IPS-20b (cell line): ENCODE data around the gene PTGER3.

ENCODE experiments used
- H3K27ac ChIP-seq: one replicate; pipeline ENCODE4 v1.5.1; 2013; ENCODE audit warnings: low read length
- H3K27me3 ChIP-seq: 2 replicates; pipeline ENCODE4 v1.6.1; 2013; ENCODE audit warnings: mild to moderate bottlenecking, low read length, inconsistent platforms; ENCODE audit not compliant: insufficient read depth
- H3K36me3 ChIP-seq: 2 replicates; pipeline ENCODE4 v1.6.1; 2013; ENCODE audit warnings: low read depth, mild to moderate bottlenecking, inconsistent platforms, low read length, moderate library complexity; ENCODE audit not compliant: insufficient read depth
- H3K4me1 ChIP-seq: 2 replicates; pipeline ENCODE4 v1.6.1; 2013; ENCODE audit warnings: mild to moderate bottlenecking, control low read depth, inconsistent platforms, low read length, moderate library complexity; ENCODE audit not compliant: insufficient read depth
- H3K4me3 ChIP-seq: 2 replicates; pipeline ENCODE4 v1.5.1; 2013; ENCODE audit warnings: mild to moderate bottlenecking, low read length, inconsistent platforms
- H3K9ac ChIP-seq: 2 replicates; pipeline ENCODE4 v1.6.1; 2013; ENCODE audit warnings: low read depth, mild to moderate bottlenecking, inconsistent platforms, low read length, moderate library complexity
- H3K9me3 ChIP-seq: 2 replicates; pipeline ENCODE4 v1.6.1; 2013; ENCODE audit warnings: mild to moderate bottlenecking, low read depth, low read length, inconsistent platforms; ENCODE audit not compliant: insufficient read depth

PTGER3 gene

GRCh38 chr1:70934194-70934961, 113.2 kb downstream of the PTGER3 start:
- H3K4me1 ChIP-seq = no peaks in the 10 kb centered on the region
- no peak overlapping the region for H3K4me3 ChIP-seq
- H3K9me3 ChIP-seq = peaks cover 11% of the 10 kb centered on the region; the same call in 1 of the 2 replicates
- H3K36me3 ChIP-seq = no peaks in the 10 kb centered on the region
- H3K27ac ChIP-seq = no peak overlapping the region
- H3K9ac ChIP-seq = no peak overlapping the region
- H3K27me3 ChIP-seq = no peaks in the 10 kb centered on the region

- Histone ChIP-seq H3K27me3 (no peaks in the 10 kb centered on the region), H3K4me1 (no peaks in the 10 kb centered on the region), H3K36me3 (no peaks in the 10 kb centered on the region), H3K9ac (no peak overlapping the region), H3K4me3 (no peak overlapping the region), H3K9me3 (peaks cover 15% of the 10 kb centered on the region; the same call in 1 of the 2 replicates), H3K27ac (no peak overlapping the region)
Observed at GRCh38 chr1:70930062-70930461, 117.6 kb downstream of the PTGER3 start.

DNA sequence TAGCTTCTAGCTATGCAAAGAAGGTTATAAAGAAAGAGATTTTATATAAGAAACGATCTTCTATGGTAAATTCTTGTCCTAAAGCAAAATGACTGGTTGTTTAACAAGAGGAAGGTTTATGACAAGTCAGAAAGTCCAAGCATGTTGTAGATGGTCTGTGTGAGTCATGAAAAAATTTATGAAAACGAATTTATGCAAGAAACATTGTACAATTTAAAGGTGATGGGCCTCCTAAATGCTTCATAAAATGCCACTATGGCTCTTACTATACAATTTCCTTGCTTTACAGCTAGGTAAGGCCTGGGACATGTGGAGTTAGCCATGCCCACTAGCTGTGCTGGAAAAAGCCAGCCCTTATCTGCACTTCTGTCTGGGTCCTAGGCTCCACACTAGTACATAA, 125.4 kb downstream of the PTGER3 start:
- H3K4me1 ChIP-seq = no peaks in the 10 kb centered on the region
- H3K27me3 ChIP-seq = no peaks in the 10 kb centered on the region
- H3K4me3 ChIP-seq = no peak overlapping the region
- H3K9ac ChIP-seq = no peak overlapping the region
- no peak overlapping the region for H3K27ac ChIP-seq
- H3K9me3 ChIP-seq = peaks cover 48% of the 10 kb centered on the region; the same call in 1 of the 2 replicates
- no peaks in the 10 kb centered on the region for H3K36me3 ChIP-seq
